Activated T-helper 17 cell treated with anti-CD3 and anti-CD28 coated beads, Interleukin-2, amount 50 U/mL, for 72 hours (primary cell): ENCODE results near the gene GJB3. TPM values are rescaled to one million over a fixed set of nuclear protein-coding genes. Genes with fewer than 3 reads are reported as not detected.
A peak's percentile ranks its signal among the peaks of the same experiment; 100 is the strongest.
"Not testable (repeated sequence)": the region's sequence is repeated elsewhere in the genome, so short reads cannot be mapped to it uniquely, and the experiment has no call there.

ENCODE experiments used
- ATAC-seq: fragments of 150-1000 bp; cut with Tn5 transposase; replicated peaks from 2 replicates; pipeline ENCODE4 v1.10.0; 2021; ENCODE audit warnings: mild to moderate bottlenecking, moderate library complexity
- H3K27ac Mint-ChIP-seq: one replicate; pipeline ENCODE4 v1.8.0; 2022; ENCODE audit warnings: mixed read lengths
- H3K27me3 Mint-ChIP-seq: one replicate; pipeline ENCODE4 v1.8.0; 2022; ENCODE audit warnings: mixed read lengths
- H3K36me3 Mint-ChIP-seq: one replicate; pipeline ENCODE4 v1.8.0; 2022; ENCODE audit warnings: low read depth, mild to moderate bottlenecking, mixed read lengths
- H3K4me1 Mint-ChIP-seq: one replicate; pipeline ENCODE4 v1.8.0; 2022; ENCODE audit warnings: mixed read lengths
- H3K4me3 Mint-ChIP-seq: one replicate; pipeline ENCODE4 v1.8.0; 2022; ENCODE audit warnings: mild to moderate bottlenecking, mixed read lengths
- H3K9me3 Mint-ChIP-seq: one replicate; pipeline ENCODE4 v1.8.0; 2022; ENCODE audit warnings: mixed read lengths
- total RNA-seq, 2 donors: library from RNA; stranded (reverse); gene quantifications; one replicate each; pipeline ENCODE4 v1.2.3, GENCODE V29; 2022

The GJB3 gene
- total RNA-seq, 2 donors from 2014 or later, result not detected

GRCh38 chr1:34771573-34772371 is 9.2 kb upstream of the GJB3 start:
- no peaks in the 10 kb centered on the region for H3K4me1 Mint-ChIP-seq
- H3K27ac Mint-ChIP-seq, result no peak overlapping the region
- no peaks in the 10 kb centered on the region for H3K9me3 Mint-ChIP-seq
- no peak overlapping the region for H3K4me3 Mint-ChIP-seq
- ATAC-seq, result no peak
- peaks cover 3% of the 10 kb centered on the region for H3K27me3 Mint-ChIP-seq
- no peaks in the 10 kb centered on the region for H3K36me3 Mint-ChIP-seq

DNA sequence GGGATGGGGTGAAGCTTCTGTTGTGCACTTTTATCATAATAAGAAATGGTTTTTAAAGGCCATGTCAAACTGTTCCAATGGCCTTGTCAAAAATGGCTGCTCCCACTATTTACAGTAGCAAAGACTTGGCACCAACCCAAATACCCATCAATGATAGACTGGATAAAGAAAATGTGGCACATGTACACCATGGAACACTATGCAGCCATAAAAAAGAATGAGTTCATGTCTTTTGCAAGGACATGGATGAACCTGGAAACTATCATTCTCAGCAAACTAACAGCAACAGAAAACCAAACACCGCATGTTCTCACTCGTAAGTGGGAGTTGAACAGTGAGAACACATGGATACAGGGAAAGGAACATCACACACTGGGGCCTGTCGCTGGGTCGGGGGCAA is 7.9 kb upstream of the GJB3 start:
- not testable (repeated sequence) for H3K4me3 Mint-ChIP-seq, H3K9me3 Mint-ChIP-seq, ATAC-seq, H3K27me3 Mint-ChIP-seq, H3K4me1 Mint-ChIP-seq, H3K36me3 Mint-ChIP-seq, H3K27ac Mint-ChIP-seq

GRCh38 chr1:34774957-34775356 is 6.1 kb upstream of the GJB3 start:
- no peaks in the 10 kb centered on the region for H3K9me3 Mint-ChIP-seq
- H3K4me3 Mint-ChIP-seq, result no peak overlapping the region
- no peak for ATAC-seq
- H3K4me1 Mint-ChIP-seq, result no peaks in the 10 kb centered on the region
- no peaks in the 10 kb centered on the region for H3K36me3 Mint-ChIP-seq
- no peak overlapping the region for H3K27ac Mint-ChIP-seq
- peaks cover 22% of the 10 kb centered on the region for H3K27me3 Mint-ChIP-seq

DNA sequence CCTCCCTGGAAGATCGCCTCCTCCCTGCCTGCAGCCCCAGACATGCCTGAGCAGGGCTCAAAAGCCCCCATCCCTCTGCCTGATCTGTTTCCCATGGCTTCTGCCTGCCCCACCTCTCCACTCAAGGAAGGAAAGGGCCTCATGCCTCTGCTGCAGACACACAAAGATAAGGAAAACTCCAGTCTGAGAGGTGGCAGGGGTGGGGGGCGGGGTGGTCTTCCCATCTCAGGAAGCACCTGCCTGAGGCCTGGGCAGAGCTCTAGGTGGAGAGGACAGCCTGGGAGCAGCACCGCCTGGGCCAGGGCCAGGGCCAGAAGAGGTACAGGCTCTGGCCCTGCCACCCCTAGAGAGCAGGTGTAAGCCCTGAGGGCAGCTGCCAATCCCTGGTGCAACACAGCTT is 4.1 kb upstream of the GJB3 start:
- H3K4me1 Mint-ChIP-seq, result no peaks in the 10 kb centered on the region
- no peak overlapping the region for H3K4me3 Mint-ChIP-seq
- peaks cover 23% of the 10 kb centered on the region for H3K27me3 Mint-ChIP-seq
- H3K27ac Mint-ChIP-seq, result no peak overlapping the region
- no peak for ATAC-seq
- no peaks in the 10 kb centered on the region for H3K9me3 Mint-ChIP-seq
- no peaks in the 10 kb centered on the region for H3K36me3 Mint-ChIP-seq

DNA sequence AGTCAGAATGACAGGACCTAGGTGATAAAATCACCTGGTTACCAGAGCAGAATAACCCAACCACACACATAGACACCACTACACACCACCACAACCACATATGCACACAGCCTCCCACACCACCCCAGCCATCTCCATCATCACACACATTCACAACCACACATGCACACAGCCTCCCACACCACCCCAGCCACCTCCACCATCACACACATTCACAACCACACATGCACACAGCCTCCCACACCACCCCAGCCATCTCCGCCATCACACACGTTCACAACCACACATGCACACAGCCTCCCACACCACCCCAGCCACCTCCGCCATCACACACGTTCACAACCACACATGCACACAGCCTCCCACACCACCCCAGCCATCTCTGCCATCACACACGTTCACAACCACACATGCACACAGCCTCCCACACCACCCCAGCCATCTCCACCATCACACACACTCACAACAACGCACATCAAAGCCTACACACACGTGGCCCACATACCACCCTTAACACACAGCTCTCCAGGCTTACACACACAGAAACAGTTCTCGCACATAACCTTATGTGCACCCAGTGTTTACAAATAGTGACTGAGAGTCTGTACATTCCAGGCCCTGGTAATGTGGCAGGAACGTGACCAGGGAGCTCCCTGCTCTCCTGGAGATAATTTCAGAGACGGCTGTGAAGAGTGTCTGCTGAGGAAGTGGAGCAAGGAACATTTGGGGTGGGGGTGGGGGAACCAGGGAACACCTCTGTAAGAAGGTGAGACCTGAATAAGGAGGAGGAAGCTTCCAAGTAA is 3.3 kb upstream of the GJB3 start:
- no peak overlapping the region for H3K27ac Mint-ChIP-seq
- H3K4me3 Mint-ChIP-seq, result no peak overlapping the region
- H3K4me1 Mint-ChIP-seq, result no peaks in the 10 kb centered on the region
- no peaks in the 10 kb centered on the region for H3K36me3 Mint-ChIP-seq
- ATAC-seq, result no peak
- no peaks in the 10 kb centered on the region for H3K9me3 Mint-ChIP-seq
- peaks cover 29% of the 10 kb centered on the region for H3K27me3 Mint-ChIP-seq

DNA sequence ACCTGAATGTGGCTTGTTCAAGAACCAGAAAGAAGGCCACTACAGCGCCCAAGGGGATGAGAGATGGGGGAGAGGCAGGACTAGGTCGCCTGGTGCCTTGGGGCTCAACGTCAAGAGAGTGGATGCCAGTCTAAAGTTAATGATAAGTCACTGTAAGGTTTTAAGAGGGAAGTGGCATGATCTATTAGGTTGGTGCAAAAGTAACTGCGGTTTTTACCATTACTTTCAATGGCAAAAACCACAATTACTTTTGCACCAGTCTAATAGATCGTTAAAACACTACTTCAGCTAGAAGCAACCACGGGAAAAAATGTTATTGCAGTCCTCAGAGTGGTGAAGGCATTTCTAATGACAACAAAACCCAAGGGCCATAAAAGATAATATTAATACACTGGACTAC is 2.6 kb upstream of the GJB3 start:
- Mint-ChIP-seq H3K27ac (no peak overlapping the region), H3K4me3 (no peak overlapping the region), H3K4me1 (no peaks in the 10 kb centered on the region), H3K27me3 (peaks cover 35% of the 10 kb centered on the region), H3K36me3 (no peaks in the 10 kb centered on the region), H3K9me3 (no peaks in the 10 kb centered on the region)
- no peak for ATAC-seq

- H3K9me3 Mint-ChIP-seq, result no peaks in the 10 kb centered on the region
These were observed 2.0 kb upstream of the GJB3 start for GRCh38 chr1:34779005-34779404.

DNA sequence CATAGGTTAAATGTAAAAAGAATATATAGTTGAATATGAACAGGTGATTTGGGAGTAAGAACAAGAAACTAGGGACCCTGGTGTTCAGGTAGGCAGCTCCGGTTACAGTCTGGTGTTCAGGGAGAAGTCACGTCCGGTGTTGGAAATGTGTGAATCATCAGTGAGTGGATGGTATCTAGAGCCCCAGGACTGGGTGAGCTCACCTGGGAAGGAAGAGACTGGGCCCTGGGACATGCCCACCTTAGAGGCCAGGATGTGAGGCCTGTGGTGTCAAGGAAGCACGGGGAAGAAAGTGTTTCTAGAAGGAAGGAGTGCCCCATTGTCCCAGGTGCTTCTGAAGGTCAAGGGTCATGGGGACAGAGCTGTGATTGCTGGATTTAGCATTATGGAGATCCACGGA is 1.5 kb upstream of the GJB3 start:
- peaks cover 43% of the 10 kb centered on the region for H3K27me3 Mint-ChIP-seq
- no peaks in the 10 kb centered on the region for H3K36me3 Mint-ChIP-seq

More at GRCh38 chr1:34779005-34779404, 2.0 kb upstream of the GJB3 start:
- Mint-ChIP-seq H3K27ac (no peak overlapping the region), H3K36me3 (no peaks in the 10 kb centered on the region), H3K27me3 (peaks cover 39% of the 10 kb centered on the region), H3K4me1 (no peaks in the 10 kb centered on the region), H3K4me3 (no peak overlapping the region)
- ATAC-seq, result no peak

DNA sequence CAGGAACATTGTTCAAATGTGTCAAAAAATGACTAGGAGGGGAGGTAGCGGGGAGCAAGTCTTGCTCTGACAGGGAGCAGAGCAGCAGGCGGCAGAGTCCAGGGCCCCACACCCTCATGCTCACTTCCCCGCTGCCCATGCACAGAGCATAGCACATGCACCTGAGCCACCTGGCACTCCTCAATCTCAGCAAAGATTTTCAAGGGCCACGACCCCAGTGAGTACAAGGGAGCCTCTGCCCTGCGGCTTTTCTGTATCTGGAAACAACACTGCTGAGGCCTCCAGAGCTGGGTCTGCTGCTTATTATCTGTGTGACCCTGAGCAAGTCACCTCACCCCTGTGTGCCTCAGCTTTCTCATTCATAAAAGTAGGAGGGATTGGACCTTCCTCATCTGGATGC is 1.1 kb upstream of the GJB3 start:
- H3K36me3 Mint-ChIP-seq, result no peaks in the 10 kb centered on the region
- no peak overlapping the region for H3K27ac Mint-ChIP-seq
- H3K4me3 Mint-ChIP-seq, result no peak overlapping the region
- no peak for ATAC-seq
- peaks cover 47% of the 10 kb centered on the region for H3K27me3 Mint-ChIP-seq
- H3K4me1 Mint-ChIP-seq, result no peaks in the 10 kb centered on the region
- H3K9me3 Mint-ChIP-seq, result no peaks in the 10 kb centered on the region

More for the DNA sequence above, 1.5 kb upstream of the GJB3 start:
- Mint-ChIP-seq H3K27ac (no peak overlapping the region), H3K4me1 (no peaks in the 10 kb centered on the region), H3K4me3 (no peak overlapping the region), H3K9me3 (no peaks in the 10 kb centered on the region)
- ATAC-seq, result no peak

- ATAC-seq, result no peak
- H3K27ac Mint-ChIP-seq, result no peak overlapping the region
- no peak overlapping the region for H3K4me3 Mint-ChIP-seq
- H3K9me3 Mint-ChIP-seq, result no peaks in the 10 kb centered on the region
- H3K4me1 Mint-ChIP-seq, result no peaks in the 10 kb centered on the region
- no peaks in the 10 kb centered on the region for H3K36me3 Mint-ChIP-seq
- H3K27me3 Mint-ChIP-seq, result peaks cover 50% of the 10 kb centered on the region
These were observed 486 bp upstream of the GJB3 start for GRCh38 chr1:34780528-34780927.

DNA sequence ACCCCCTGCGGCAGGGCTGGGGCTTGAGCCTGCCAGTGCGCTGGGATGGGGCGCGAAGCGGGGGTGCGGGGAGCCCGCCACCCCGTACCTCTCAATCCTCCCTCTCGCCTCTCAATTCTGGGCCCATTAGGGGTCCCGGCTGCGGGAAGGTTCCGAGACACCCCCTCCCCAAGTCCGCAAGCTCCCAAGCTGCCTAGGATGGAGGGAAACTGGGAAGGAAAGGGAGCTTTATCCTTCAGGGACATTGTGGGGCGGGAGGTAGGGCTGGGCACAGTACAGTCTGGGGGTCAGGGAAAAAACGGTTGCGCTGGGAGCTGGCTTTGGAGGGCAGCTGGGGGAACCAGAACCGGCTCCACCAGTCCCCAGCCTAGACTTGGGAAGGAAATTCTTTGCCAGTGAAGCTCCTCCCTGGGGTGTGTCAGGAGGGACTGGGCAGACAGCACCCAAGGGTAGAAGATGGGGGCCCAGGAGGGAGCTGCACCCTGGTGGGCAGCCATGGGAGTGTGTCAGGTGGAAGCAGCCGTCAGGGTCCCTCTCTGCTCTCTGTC is 904 bp downstream of the GJB3 start:
- no peak for ATAC-seq
- Mint-ChIP-seq H3K27ac (no peak overlapping the region), H3K27me3 (peaks cover 54% of the 10 kb centered on the region), H3K4me3 (peak overlapping the region; percentile 23), H3K4me1 (peaks cover 6% of the 10 kb centered on the region), H3K36me3 (no peaks in the 10 kb centered on the region), H3K9me3 (no peaks in the 10 kb centered on the region)

- H3K9me3 Mint-ChIP-seq, result no peaks in the 10 kb centered on the region
- no peak overlapping the region for H3K27ac Mint-ChIP-seq
- no peaks in the 10 kb centered on the region for H3K36me3 Mint-ChIP-seq
- peaks cover 38% of the 10 kb centered on the region for H3K27me3 Mint-ChIP-seq
- no peak overlapping the region for H3K4me3 Mint-ChIP-seq
- no peak for ATAC-seq
- H3K4me1 Mint-ChIP-seq, result peaks cover 11% of the 10 kb centered on the region
These were observed 3.8 kb downstream of the GJB3 start for GRCh38 chr1:34784751-34785221.

GRCh38 chr1:34785231-34785874 is 4.3 kb downstream of the GJB3 start:
- ATAC-seq, result no peak
- Mint-ChIP-seq H3K27ac (no peak overlapping the region), H3K9me3 (no peaks in the 10 kb centered on the region), H3K27me3 (peaks cover 41% of the 10 kb centered on the region), H3K4me3 (no peak overlapping the region), H3K4me1 (peaks cover 11% of the 10 kb centered on the region), H3K36me3 (no peaks in the 10 kb centered on the region)

DNA sequence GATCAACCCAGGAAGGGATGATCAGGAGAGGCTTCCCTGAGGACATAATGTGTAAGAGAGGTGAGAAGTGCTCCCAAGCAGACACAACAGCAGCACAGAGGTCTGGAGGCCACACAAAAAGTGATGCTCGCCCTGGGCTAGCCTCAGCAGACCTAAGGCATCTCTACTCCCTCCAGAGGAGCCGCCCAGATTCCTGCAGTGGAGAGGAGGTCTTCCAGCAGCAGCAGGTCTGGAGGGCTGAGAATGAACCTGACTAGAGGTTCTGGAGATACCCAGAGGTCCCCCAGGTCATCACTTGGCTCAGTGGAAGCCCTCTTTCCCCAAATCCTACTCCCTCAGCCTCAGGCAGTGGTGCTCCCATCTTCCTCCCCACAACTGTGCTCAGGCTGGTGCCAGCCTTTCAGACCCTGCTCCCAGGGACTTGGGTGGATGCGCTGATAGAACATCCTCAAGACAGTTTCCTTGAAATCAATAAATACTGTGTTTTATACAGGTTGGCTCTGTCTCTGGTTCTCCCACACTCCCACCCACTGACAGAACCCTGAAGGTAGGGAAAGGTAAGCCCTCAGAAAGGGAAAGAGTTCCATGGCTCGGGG is 5.0 kb downstream of the GJB3 start:
- H3K27me3 Mint-ChIP-seq, result peaks cover 43% of the 10 kb centered on the region
- no peak overlapping the region for H3K27ac Mint-ChIP-seq
- peaks cover 11% of the 10 kb centered on the region for H3K4me1 Mint-ChIP-seq
- no peak for ATAC-seq
- H3K36me3 Mint-ChIP-seq, result no peaks in the 10 kb centered on the region
- no peak overlapping the region for H3K4me3 Mint-ChIP-seq
- no peaks in the 10 kb centered on the region for H3K9me3 Mint-ChIP-seq
